Testis (tissue), 3 donors: Measurements from ENCODE around the gene ZRANB3. TPM values are rescaled to one million over a fixed set of nuclear protein-coding genes. Genes with fewer than 3 reads are reported as not detected.

Source experiments
- DNase-seq: peaks from one replicate; pipeline ENCODE4 v3.0.0-alpha.2; 2019
- H3K27ac ChIP-seq, 2 donors: fragments of 200-600 bp; sonication (generic); one replicate each; pipeline ENCODE4 v1.5.1; 2019
- H3K27me3 ChIP-seq: fragments of 200-600 bp; sonication (generic); one replicate; pipeline ENCODE4 v1.5.1; 2019
- H3K36me3 ChIP-seq: fragments of 200-600 bp; sonication (generic); one replicate; pipeline ENCODE4 v1.5.1; 2017; ENCODE audit warnings: low read depth; ENCODE audit errors: missing control alignments
- H3K4me1 ChIP-seq: fragments of 200-600 bp; sonication (generic); one replicate; pipeline ENCODE4 v1.5.1; 2019
- H3K4me3 ChIP-seq, 2 donors: fragments of 200-600 bp; sonication (generic); one replicate each; pipeline ENCODE4 v1.5.1; 2017 to 2019
- H3K9me3 ChIP-seq: fragments of 200-600 bp; sonication (generic); one replicate; pipeline ENCODE4 v1.5.1; 2017
- POLR2A ChIP-seq: fragments of 450-650 bp; IDR thresholded peaks from one replicate; pipeline ENCODE4 v1.6.1; 2017; ENCODE audit warnings: antibody characterized with exemption, mild to moderate bottlenecking, moderate library complexity
- WGBS, 2 donors: methylation state at CpG; one replicate each; pipeline ENCODE4 v1.1.5; 2018; 5-methylcytosine and 5-hydroxymethylcytosine counted together
- intact Hi-C: fragments of 100-400 bp; cut with DNase I; formaldehyde crosslinking; loops from one replicate; pipeline ENCODE4 v1.15.1; 2023; ENCODE audit warnings: low total_unique reads
- polyA plus RNA-seq: library from polyadenylated mRNA; stranded (reverse); fragments of 350-450 nt; fragmentation: Illumina TruSeq; extraction: RNeasy Lipid Tissue Mini Kit (QIAGEN cat#74804); gene quantifications from one replicate; pipeline ENCODE4 v1.2.3, GENCODE V29; 2014; ENCODE audit warnings: low read depth, low replicate concordance; ENCODE audit not compliant: insufficient read depth
- total RNA-seq, 2 donors: library from RNA; depleted of rRNA; stranded (reverse); fragments of >200 nt; gene quantifications; one replicate each; pipeline ENCODE4 v1.2.3, GENCODE V29; 2016
- TF ChIP-seq, protein P1 (sequence below), 3 experiments: fragments of 450-650 bp in 2 of 3; fragments of 200-600 bp in 1 of 3; sonication (generic) in 1 of 3; IDR thresholded peaks; one replicate each; pipeline ENCODE4 v1.5.1; 2016 to 2019; ENCODE audit warnings: antibody characterized with exemption in 3 of 3, mild to moderate bottlenecking in 2 of 3, moderate library complexity in 1 of 3

Gene ZRANB3
- total and polyA plus RNA-seq, 3 donors from 2014 or later, result 8.6 to 28.8 (median 19.3) TPM

DNA sequence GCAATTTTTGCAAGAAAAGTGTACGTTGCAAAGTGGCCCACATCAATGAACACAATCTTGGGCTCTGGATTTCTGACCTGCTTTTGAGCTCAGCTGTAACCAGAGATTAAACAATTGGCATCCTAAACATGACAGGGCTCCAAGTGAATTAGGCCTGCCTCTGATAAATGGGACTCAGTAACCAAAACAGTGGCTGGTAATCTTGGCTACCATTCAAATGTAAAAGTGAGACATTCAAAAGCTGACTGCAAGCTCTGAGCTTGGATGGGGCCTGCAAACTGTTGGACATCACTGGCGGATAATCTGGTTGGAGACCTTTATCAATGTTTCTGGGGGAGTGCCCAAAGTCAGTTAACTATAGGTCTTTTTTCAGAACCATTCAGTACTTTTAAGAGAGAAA is 318.3 kb downstream of the ZRANB3 start:
- WGBS, 2 donors, result 87 to 89% methylated on average over 2 of the region's 2 CpGs

DNA sequence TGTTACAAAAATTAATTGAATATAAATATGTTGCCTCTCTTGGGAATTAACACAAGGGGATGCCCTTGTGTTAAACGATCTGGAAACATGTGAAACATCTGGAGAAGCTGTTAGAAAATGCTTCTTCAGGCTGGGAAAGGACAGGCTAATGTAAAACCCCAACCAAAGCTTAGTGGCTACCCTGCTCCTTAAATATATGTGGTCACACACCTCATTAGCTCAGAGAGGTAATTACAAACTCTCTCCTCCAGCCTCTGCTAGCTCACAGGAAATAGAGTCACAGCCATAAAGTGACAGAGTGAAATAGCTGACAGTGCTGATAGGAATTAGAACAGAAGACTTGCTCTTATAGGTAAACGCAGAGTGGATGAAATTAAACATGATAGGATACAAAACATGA is 323.0 kb downstream of the ZRANB3 start:
- Histone ChIP-seq H3K27me3 (no peaks in the 10 kb centered on the region), H3K4me1 (no peaks in the 10 kb centered on the region), H3K9me3 (no peaks in the 10 kb centered on the region), H3K27ac (no peak overlapping the region), H3K36me3 (no peaks in the 10 kb centered on the region), H3K4me3 (no peak overlapping the region)
- TF ChIP-seq POLR2A, result no peak
- TF ChIP-seq, protein P1, sequence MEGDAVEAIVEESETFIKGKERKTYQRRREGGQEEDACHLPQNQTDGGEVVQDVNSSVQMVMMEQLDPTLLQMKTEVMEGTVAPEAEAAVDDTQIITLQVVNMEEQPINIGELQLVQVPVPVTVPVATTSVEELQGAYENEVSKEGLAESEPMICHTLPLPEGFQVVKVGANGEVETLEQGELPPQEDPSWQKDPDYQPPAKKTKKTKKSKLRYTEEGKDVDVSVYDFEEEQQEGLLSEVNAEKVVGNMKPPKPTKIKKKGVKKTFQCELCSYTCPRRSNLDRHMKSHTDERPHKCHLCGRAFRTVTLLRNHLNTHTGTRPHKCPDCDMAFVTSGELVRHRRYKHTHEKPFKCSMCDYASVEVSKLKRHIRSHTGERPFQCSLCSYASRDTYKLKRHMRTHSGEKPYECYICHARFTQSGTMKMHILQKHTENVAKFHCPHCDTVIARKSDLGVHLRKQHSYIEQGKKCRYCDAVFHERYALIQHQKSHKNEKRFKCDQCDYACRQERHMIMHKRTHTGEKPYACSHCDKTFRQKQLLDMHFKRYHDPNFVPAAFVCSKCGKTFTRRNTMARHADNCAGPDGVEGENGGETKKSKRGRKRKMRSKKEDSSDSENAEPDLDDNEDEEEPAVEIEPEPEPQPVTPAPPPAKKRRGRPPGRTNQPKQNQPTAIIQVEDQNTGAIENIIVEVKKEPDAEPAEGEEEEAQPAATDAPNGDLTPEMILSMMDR (IDR thresholded peaks at IDR 0.05), result no peak
- 60 to 63% methylated on average over 2 of the region's 2 CpGs for WGBS, 2 donors
- intact Hi-C loops, result no loop called here
- DNase-seq, result no peak

More for the DNA sequence above, 318.3 kb downstream of the ZRANB3 start:
- no peaks in the 10 kb centered on the region for H3K4me1 ChIP-seq
- H3K27me3 ChIP-seq, result no peaks in the 10 kb centered on the region
- no peaks in the 10 kb centered on the region for H3K36me3 ChIP-seq
- intact Hi-C loops, result no loop called here
- TF ChIP-seq, protein P1 (IDR thresholded peaks at IDR 0.05), result no peak
- TF ChIP-seq POLR2A, result no peak
- no peak overlapping the region for H3K27ac ChIP-seq
- H3K9me3 ChIP-seq, result no peaks in the 10 kb centered on the region
- H3K4me3 ChIP-seq, result no peak overlapping the region
- no peak for DNase-seq

DNA sequence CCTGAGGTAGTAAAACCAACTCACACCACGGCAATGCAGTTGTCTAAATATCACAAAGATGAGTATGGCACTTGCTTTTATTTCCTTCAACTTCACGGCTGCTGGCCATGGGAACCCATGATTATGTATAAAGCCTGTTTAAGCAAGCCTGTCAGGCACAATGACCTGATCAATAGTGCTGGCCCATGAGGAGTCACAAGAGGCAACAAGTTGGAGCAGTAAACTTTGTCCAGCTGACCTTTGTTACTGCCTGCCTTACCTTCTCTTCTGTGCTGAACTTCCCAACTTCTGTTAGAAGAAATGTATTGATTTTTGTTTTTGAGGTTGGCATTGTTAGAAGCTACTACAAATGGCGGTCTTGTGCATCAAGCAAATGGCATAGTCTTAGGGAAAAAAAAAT is 327.1 kb downstream of the ZRANB3 start:
- no peak for TF ChIP-seq POLR2A
- TF ChIP-seq, protein P1 (IDR thresholded peaks at IDR 0.05), result no peak
- no peak for DNase-seq
- H3K4me1 ChIP-seq, result no peaks in the 10 kb centered on the region
- H3K4me3 ChIP-seq, result no peak overlapping the region
- intact Hi-C loops, result no loop called here
- 94 to 98% methylated on average over 3 of the region's 3 CpGs for WGBS, 2 donors
- no peak overlapping the region for H3K27ac ChIP-seq
- H3K27me3 ChIP-seq, result no peaks in the 10 kb centered on the region
- H3K9me3 ChIP-seq, result no peaks in the 10 kb centered on the region
- no peaks in the 10 kb centered on the region for H3K36me3 ChIP-seq

DNA sequence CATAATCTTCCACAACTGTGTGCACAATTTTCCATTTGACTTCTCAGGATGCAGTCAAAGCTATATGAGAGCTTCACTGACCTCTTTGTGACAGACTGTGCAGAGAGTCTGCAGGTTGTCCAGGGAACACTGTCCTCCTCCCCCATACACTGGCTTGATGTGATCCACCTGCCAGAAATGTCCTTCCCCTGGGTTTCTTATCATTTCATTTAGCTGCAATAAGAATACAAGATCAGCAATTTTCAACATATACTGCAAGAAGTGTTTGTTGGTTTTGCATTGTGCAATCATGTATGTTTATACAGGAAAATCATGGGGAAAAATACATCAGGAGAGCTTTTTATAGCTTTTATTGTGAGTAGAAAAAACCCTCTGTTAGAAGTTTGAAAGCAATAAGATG is 328.3 kb downstream of the ZRANB3 start:
- Histone ChIP-seq H3K4me1 (no peaks in the 10 kb centered on the region), H3K27me3 (no peaks in the 10 kb centered on the region), H3K4me3 (no peak overlapping the region), H3K36me3 (no peaks in the 10 kb centered on the region), H3K9me3 (no peaks in the 10 kb centered on the region), H3K27ac (no peak overlapping the region)
- TF ChIP-seq POLR2A, result no peak
- TF ChIP-seq, protein P1 (IDR thresholded peaks at IDR 0.05), result no peak
- no peak for DNase-seq
- intact Hi-C loops, result no loop called here

DNA sequence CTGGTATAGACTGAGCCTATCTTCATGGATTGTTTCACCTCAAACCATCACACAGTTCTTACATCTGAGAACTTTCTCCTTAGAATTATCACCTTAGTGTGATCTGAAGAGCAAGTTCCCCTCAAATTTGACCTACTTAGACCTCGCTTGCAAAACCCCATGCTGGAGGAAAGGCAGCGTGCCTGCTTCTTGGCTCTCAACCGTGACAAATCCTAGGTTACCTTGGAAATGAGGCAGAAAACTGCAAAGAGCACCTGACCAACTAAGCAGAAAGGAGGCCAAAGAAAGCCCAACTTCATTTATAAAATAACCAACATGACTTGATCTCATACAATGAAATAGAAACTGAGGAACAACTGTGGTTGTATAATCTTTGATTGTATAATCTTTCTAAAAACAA is 332.5 kb downstream of the ZRANB3 start:
- no peaks in the 10 kb centered on the region for H3K9me3 ChIP-seq
- WGBS, 2 donors, result 83 to 85% methylated on average over 3 of the region's 3 CpGs
- no peaks in the 10 kb centered on the region for H3K4me1 ChIP-seq
- H3K27me3 ChIP-seq, result no peaks in the 10 kb centered on the region
- H3K36me3 ChIP-seq, result no peaks in the 10 kb centered on the region
- H3K4me3 ChIP-seq, result no peak overlapping the region
- intact Hi-C loops, result no loop called here
- TF ChIP-seq, protein P1 (IDR thresholded peaks at IDR 0.05), result no peak
- no peak for TF ChIP-seq POLR2A
- no peak for DNase-seq
- H3K27ac ChIP-seq, result no peak overlapping the region
